ENCODE data around the gene TOMM20L. TPM values are rescaled to one million over a fixed set of nuclear protein-coding genes. Genes with fewer than 3 reads are reported as not detected.

Gene TOMM20L
- total RNA-seq (2016; rRNA removed; fragmentation: Illumina TruSeq; extraction: Trizol) (0.46 TPM in 1 of 2 replicates, not detected in the other), polyA plus RNA-seq (2011; rRNA removed) (not detected in 2 replicates), polyA minus RNA-seq (2011; rRNA and poly(A)+ RNA removed; ENCODE audit: low replicate concordance) (not detected in 2 replicates), Bru-seq, nascent RNA (percentile 52 among the genes with signal in this experiment), BruChase-seq, experiment 1, labeled RNA remaining after a 6-hour chase (percentile 44 among the genes with signal in this experiment), BruChase-seq, experiment 2, labeled RNA remaining after a 2-hour chase (percentile 50 among the genes with signal in this experiment)
- 0.51 TPM in 1 of 2 replicates, not detected in the other for total RNA-seq (2016; cell fraction: cytosol; rRNA removed; fragmentation: Illumina TruSeq; extraction: Trizol; ENCODE audit: low read depth)
- total RNA-seq (2016; cell fraction: insoluble cytoplasmic fraction; rRNA removed; fragmentation: Illumina TruSeq; extraction: Trizol) = not detected in 2 replicates
- not detected in 2 replicates for total RNA-seq (2016; cell fraction: membrane; rRNA removed; fragmentation: Illumina TruSeq; extraction: Trizol)
- not detected in 2 replicates for total RNA-seq (2016; cell fraction: nucleus; rRNA removed; fragmentation: Illumina TruSeq; extraction: Trizol)
- not detected in 2 replicates for polyA plus RNA-seq (2011; cell fraction: cytosol; rRNA removed)
- not detected in 2 replicates for polyA plus RNA-seq (2011; cell fraction: nucleus; rRNA removed)
- polyA plus RNA-seq (2012) = 0.32 TPM in 1 of 2 replicates, not detected in the other
- polyA plus RNA-seq (2016; cell fraction: cytosol; fragmentation: Illumina TruSeq; extraction: Trizol; ENCODE audit: low read depth) = 0.59 and 0.78 TPM in 2 replicates
- 0.50 TPM in 1 of 2 replicates, not detected in the other for polyA plus RNA-seq (2016; cell fraction: insoluble cytoplasmic fraction; fragmentation: Illumina TruSeq; extraction: Trizol; ENCODE audit: low read depth)
- polyA plus RNA-seq (2016; cell fraction: membrane; fragmentation: Illumina TruSeq; extraction: Trizol; ENCODE audit: low read depth) = 0.35 TPM in 1 of 2 replicates, not detected in the other
- polyA plus RNA-seq (2016; cell fraction: nucleus; fragmentation: Illumina TruSeq; extraction: Trizol; ENCODE audit: insufficient read depth, low read depth) = not detected in 2 replicates
- not detected in 2 replicates for polyA minus RNA-seq (2011; cell fraction: cytosol; rRNA and poly(A)+ RNA removed)
- polyA minus RNA-seq (2011; cell fraction: nucleus; rRNA and poly(A)+ RNA removed) = not detected in 2 replicates
- long read RNA-seq, experiment 1 = 0 reads
- long read RNA-seq, experiment 2 = 0 reads

- no peaks in the 10 kb centered on the region; a peak in 1 of 5 replicates for H3K27me3 ChIP-seq (ENCODE audit: control insufficient read depth in 1 of 2, insufficient read depth in 2 of 2, low read length in 2 of 2)
- ATAC-seq (peak; percentile 92), FAIRE-seq (no peak), DNase-seq (ENCODE audit: low spot score) (peak; percentile 72)
- peak within 1 kb of the TSS; percentile 98 for H3K4me2 ChIP-seq (ENCODE audit: low read depth, low read length)
- WGBS (ENCODE audit: low lambda C conversion rate) = 27% methylated on average over 19 of the region's 86 CpGs
- no peaks in the 10 kb centered on the region for H3K9me3 ChIP-seq (ENCODE audit: low read length)
- in situ Hi-C loops (cut with HindIII; ENCODE audit: extremely low pct_ligation_motif_present, low pct_unique_long_range_greater_than_20kb) (no loop called here), intact Hi-C loops (cut with micrococcal nuclease; ENCODE audit: unreplicated experiment) (loop anchor here (2.0 kb wide), 1 partner anchor 31 kb away; the partner anchor contains the start of genes KIAA0586 and TIMM9)
- H3K27ac ChIP-seq (ENCODE audit: extremely low read length, insufficient read depth, low read length) = peak within 1 kb of the TSS; percentile 93
- peaks cover 21% of the 10 kb centered on the region for H3K4me1 ChIP-seq (ENCODE audit: insufficient read depth, low read length)
- POLR2A ChIA-PET = interaction anchor here (0.7 to 2.8 kb wide), 6 partner anchors 31 to 1088 kb away, joined by 3 to 19 read pairs (median 6); partner anchors contain the start of genes ARID4A, JKAMP, KIAA0586 and L3HYPDH
- no peaks in the 10 kb centered on the region for H3K79me2 ChIP-seq (ENCODE audit: insufficient read depth, low read length)
- H3K4me3 ChIP-seq (replicated peaks in 1 of 3; ENCODE audit: insufficient read depth in 1 of 3, low read depth in 2 of 3, low read length in 3 of 3) = peak within 1 kb of the TSS; percentile 63 to 83 (median 75)
- H3K36me3 ChIP-seq (replicated peaks in 1 of 2; ENCODE audit: control insufficient read depth in 1 of 2, insufficient read depth in 2 of 2, low read length in 2 of 2) = no peaks in the 10 kb centered on the region
- peak within 1 kb of the TSS; percentile 93 for H2AFZ ChIP-seq (ENCODE audit: low read length)
- CTCF ChIA-PET (ENCODE audit: low intra/inter-chr PET ratio, low total read pairs) = interaction anchor here (0.6 kb wide), 1 partner anchor 29 kb away, joined by 3 read pairs; no protein-coding TSS in a partner anchor
- H4K20me1 ChIP-seq (ENCODE audit: insufficient read depth, low read length) = no peaks in the 10 kb centered on the region
- peak within 1 kb of the TSS; percentile 80 for H3K9ac ChIP-seq (ENCODE audit: insufficient read depth, low read depth, low read length)
- TSS peak; percentile 70 for BruUV-seq (replicated peaks)
- TF ChIP-seq KMT2A (CRISPR knock-in tag; IDR thresholded peaks at IDR 0.05) (peak; percentile 37; the same call in 1 of the 2 replicates), NFKBIZ (CRISPR knock-in tag; IDR thresholded peaks at IDR 0.05) (0 out of 2 replicates have a peak, but pooled peaks have one; percentile 29), STAG1 (CRISPR knock-in tag; IDR thresholded peaks at IDR 0.05) (peak; percentile 56), FOXO1 (CRISPR knock-in tag; IDR thresholded peaks at IDR 0.05) (0 out of 2 replicates have a peak, but pooled peaks have one; percentile 7), HIVEP1 (CRISPR knock-in tag; IDR thresholded peaks at IDR 0.05) (peak; percentile 55), ZFP36L2 (CRISPR knock-in tag; IDR thresholded peaks at IDR 0.05) (no peak), ZNF83 (CRISPR knock-in tag; IDR thresholded peaks at IDR 0.05; ENCODE audit: borderline replicate concordance) (no peak), CBX5 (CRISPR knock-in tag; IDR thresholded peaks at IDR 0.05; ENCODE audit: borderline replicate concordance) (0 out of 2 replicates have a peak, but pooled peaks have one; percentile 29), ZC3H13 (CRISPR knock-in tag; IDR thresholded peaks at IDR 0.05) (peak; percentile 66; the same call in 1 of the 2 replicates), ZNF563 (CRISPR knock-in tag; IDR thresholded peaks at IDR 0.05) (peak; percentile 84; the same call in 1 of the 2 replicates), NFRKB (IDR thresholded peaks at IDR 0.05) (no peak), ZNF142 (CRISPR knock-in tag; IDR thresholded peaks at IDR 0.05) (peak; percentile 79; the same call in 1 of the 2 replicates), ZMYM2 (CRISPR knock-in tag; IDR thresholded peaks at IDR 0.05) (no peak)
These were observed at the start of gene TOMM20L for GRCh38 chr14:58395812-58396788. Gene TOMM20L, plus strand, starts transcription at chr14:58395930. Its CDS starts 28 bp downstream, at chr14:58395958.

Data from HepG2 (cell line).